ENCODE measurements around the gene CD82.

The CD82 gene

DNA sequence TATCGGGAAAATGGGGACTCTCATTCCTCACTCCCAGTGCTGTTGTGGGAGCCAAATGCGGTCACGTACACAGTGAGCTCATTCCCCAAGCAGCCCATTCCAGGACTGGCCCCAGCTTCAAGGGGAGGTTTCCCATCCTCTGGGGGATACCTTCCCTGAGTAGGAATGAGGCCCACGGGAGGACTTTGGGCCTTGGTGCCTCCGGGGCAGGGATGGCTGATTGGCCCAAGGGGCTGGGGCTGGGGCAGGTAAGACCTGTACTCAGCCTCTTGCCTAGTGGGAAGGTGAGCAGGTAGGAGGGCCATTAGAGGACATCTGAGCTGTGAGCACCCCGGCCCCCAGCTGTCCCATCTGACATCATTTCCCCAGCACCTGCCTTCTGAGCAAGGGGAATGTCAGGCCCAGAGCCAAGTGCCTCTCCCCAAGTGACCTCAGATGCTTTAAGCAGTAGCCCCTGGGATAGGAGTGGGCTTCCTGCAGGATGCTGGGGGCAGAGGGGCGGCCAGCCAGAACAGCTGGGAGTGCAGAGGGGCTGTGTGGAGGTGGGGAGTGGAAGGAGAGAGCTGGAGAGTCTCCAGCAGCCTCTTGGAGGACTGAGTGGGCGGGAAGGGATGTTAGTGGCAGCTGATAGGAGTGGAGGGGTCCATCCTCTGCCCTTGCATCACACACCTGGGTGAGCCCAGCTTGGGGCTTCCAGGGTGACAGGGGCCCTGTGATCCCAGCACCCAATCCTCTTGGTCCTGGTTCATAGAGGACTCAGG is 58.4 kb downstream of the CD82 start:
- no peaks in the 10 kb centered on the region for H3K36me3 Mint-ChIP-seq (ENCODE audit: low read depth)
- no peak overlapping the region for H3K4me3 Mint-ChIP-seq
- peaks cover 63% of the 10 kb centered on the region for H3K4me1 Mint-ChIP-seq
- peaks cover 28% of the 10 kb centered on the region for H3K27me3 Mint-ChIP-seq (ENCODE audit: low read depth, poor library complexity)
- TF ChIP-seq, protein P1, sequence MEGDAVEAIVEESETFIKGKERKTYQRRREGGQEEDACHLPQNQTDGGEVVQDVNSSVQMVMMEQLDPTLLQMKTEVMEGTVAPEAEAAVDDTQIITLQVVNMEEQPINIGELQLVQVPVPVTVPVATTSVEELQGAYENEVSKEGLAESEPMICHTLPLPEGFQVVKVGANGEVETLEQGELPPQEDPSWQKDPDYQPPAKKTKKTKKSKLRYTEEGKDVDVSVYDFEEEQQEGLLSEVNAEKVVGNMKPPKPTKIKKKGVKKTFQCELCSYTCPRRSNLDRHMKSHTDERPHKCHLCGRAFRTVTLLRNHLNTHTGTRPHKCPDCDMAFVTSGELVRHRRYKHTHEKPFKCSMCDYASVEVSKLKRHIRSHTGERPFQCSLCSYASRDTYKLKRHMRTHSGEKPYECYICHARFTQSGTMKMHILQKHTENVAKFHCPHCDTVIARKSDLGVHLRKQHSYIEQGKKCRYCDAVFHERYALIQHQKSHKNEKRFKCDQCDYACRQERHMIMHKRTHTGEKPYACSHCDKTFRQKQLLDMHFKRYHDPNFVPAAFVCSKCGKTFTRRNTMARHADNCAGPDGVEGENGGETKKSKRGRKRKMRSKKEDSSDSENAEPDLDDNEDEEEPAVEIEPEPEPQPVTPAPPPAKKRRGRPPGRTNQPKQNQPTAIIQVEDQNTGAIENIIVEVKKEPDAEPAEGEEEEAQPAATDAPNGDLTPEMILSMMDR (IDR thresholded peaks at IDR 0.05) = no peak
- DNase-seq = no peak
- no peak overlapping the region for H3K27ac Mint-ChIP-seq
- no peaks in the 10 kb centered on the region for H3K9me3 Mint-ChIP-seq

DNA sequence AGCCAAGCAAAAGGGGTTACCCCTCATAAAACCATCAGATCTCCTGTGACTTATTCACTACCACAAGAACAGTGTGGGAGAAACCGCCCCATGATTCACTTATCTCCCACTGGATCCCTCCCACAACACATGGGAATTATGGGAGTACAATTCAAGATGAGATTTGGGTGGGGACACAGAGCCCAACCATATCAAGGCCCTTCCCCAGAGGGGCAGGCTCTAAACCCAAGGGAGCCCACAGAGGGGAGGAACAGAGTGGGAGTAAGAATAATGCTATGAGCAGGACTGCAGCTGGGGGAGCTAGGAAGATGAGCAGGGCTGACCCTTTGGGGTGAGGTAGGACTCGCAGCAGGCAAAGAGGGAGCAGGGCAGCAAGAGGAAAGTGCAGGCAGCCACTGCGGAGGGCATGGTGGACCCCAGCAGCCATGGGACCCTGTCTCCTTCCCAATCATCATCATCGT is 59.3 kb downstream of the CD82 start:
- no peak for DNase-seq
- Mint-ChIP-seq H3K9me3 (no peaks in the 10 kb centered on the region), H3K27me3 (ENCODE audit: low read depth, poor library complexity) (peaks cover 31% of the 10 kb centered on the region), H3K27ac (no peak overlapping the region), H3K4me1 (peaks cover 66% of the 10 kb centered on the region), H3K36me3 (ENCODE audit: low read depth) (no peaks in the 10 kb centered on the region), H3K4me3 (no peak overlapping the region)
- TF ChIP-seq, protein P1 (IDR thresholded peaks at IDR 0.05) = no peak

DNA sequence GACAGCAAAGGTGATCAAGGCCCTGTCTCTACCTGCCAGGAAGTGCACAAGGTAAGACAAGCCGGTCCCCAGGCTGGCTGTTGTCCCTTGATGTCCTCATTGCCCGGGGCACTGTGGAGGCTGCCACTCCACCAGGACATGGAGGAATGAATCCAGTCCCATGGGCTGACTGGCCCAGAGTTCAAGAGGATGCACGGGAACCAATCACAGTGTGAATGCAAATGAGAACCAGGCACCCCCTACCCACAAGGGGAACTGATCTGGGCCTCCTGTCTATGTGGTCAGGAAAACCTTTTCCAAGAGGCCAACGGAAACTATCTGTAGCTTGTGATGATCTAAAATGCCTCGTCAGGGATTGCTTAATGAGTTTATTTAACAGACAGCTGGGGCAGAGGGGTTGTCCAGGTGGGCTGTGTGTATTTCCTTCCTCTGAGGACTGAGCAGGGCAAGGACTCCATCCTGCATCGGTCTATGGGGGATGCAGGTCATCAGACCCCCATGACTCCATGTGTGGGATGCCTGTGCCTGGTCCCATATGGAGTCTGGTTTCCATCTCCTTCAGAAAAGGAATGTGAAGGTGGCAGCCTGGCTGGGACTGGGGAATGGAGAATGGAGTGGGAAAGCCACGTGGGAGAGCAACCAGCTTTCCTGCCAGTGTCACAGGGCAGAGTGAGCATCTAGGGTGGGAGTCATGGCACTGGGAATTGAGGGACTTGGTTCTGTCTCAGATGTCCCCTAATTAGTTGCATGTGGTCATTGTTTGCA is 60.5 kb downstream of the CD82 start:
- Mint-ChIP-seq H3K27ac (no peak overlapping the region), H3K9me3 (no peaks in the 10 kb centered on the region), H3K27me3 (ENCODE audit: low read depth, poor library complexity) (peaks cover 35% of the 10 kb centered on the region), H3K4me1 (peaks cover 59% of the 10 kb centered on the region), H3K4me3 (no peak overlapping the region), H3K36me3 (ENCODE audit: low read depth) (no peaks in the 10 kb centered on the region)
- TF ChIP-seq, protein P1 (IDR thresholded peaks at IDR 0.05) = no peak
- DNase-seq = no peak

DNA sequence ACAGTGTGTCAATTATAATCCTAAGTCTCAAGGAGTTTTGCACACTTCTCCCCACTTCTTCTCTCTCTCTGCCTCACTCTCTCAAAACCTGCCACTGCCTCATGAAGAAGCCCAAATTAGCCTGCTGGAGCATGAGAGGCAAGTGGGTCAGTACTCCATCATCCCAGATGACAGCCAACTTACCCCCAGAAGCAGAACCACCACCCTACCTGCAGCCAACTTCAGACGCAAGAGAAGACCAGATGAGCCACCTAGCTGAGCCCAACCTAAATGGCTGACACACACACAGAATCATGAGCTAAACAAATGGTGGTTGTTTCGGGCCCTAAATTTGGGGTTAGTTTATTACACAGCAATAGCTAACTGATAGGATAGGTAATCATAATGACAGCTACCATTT is 61.2 kb downstream of the CD82 start:
- H3K36me3 Mint-ChIP-seq (ENCODE audit: low read depth) = no peaks in the 10 kb centered on the region

DNA sequence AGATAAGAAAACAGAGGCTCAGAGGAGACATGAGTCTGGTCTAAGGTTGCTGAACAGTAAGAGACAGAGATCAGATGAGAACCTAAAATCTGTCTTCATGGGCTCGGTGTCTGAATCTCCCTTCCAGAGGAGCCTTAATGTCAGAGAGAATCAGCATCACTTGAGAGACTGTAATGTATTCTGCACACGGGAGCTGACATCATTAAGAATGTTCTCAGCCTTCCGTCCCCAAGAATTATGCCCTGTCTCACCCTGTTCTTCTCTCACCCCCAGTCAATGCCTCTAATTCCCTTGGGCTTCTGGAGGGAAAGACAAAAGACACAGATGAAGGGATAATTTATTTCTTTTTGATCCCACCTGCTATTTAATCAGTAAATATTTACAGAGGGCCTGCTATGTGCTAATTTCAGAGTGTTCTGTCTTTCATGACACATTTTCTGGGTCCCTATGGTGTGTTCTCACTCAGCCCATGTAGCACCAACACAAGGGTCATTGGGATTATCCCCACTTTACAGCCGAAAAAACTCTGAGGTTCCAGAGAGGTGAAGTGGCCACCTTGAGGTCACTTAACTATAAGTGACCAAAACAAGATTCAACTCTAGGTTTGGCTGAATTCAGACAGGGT is 61.8 kb downstream of the CD82 start:
- no peaks in the 10 kb centered on the region for H3K9me3 Mint-ChIP-seq
- TF ChIP-seq, protein P1 (IDR thresholded peaks at IDR 0.05) = no peak
- H3K36me3 Mint-ChIP-seq (ENCODE audit: low read depth) = no peaks in the 10 kb centered on the region
- H3K4me3 Mint-ChIP-seq = no peak overlapping the region
- peaks cover 28% of the 10 kb centered on the region for H3K27me3 Mint-ChIP-seq (ENCODE audit: low read depth, poor library complexity)
- DNase-seq = no peak
- H3K27ac Mint-ChIP-seq = no peak overlapping the region
- H3K4me1 Mint-ChIP-seq = peaks cover 58% of the 10 kb centered on the region

More for the DNA sequence above, 61.2 kb downstream of the CD82 start:
- no peak for DNase-seq
- TF ChIP-seq, protein P1 (IDR thresholded peaks at IDR 0.05) = no peak
- H3K27me3 Mint-ChIP-seq (ENCODE audit: low read depth, poor library complexity) = peaks cover 30% of the 10 kb centered on the region
- H3K4me1 Mint-ChIP-seq = peaks cover 52% of the 10 kb centered on the region
- no peak overlapping the region for H3K4me3 Mint-ChIP-seq
- no peaks in the 10 kb centered on the region for H3K9me3 Mint-ChIP-seq
- no peak overlapping the region for H3K27ac Mint-ChIP-seq

Measured in nephron progenitor cell (in vitro differentiated cells).